ENCODE results near the gene RAD23B. TPM values are rescaled to one million over a fixed set of nuclear protein-coding genes. Genes with fewer than 3 reads are reported as not detected.

The RAD23B gene
- total RNA-seq, 1 experiment from 2014 or later = 251 TPM

- RAD21 ChIA-PET (ENCODE audit: low non-redundant PET in 1 of 2, low total read pairs in 2 of 2, uncharacterized antibody in 2 of 2, unreplicated experiment in 2 of 2) = no interaction called here
- Histone ChIP-seq H3K9me3 (ENCODE audit: control insufficient read depth in 1 of 2, insufficient read depth in 1 of 2, low read depth in 1 of 2, low read length in 2 of 2) (no peaks in the 10 kb centered on the region), H3K4me2 (ENCODE audit: low read length) (no peak overlapping the region), H3K79me2 (ENCODE audit: insufficient read depth, low read length) (peaks cover 90% of the 10 kb centered on the region), H3K9me2 (ENCODE audit: insufficient read depth) (no peaks in the 10 kb centered on the region), H4K20me1 (ENCODE audit: insufficient read depth) (peaks cover 25% of the 10 kb centered on the region), H3K9ac (ENCODE audit: low read length) (no peak overlapping the region), H3K4me3 (replicated peaks in 1 of 2; ENCODE audit: low read depth in 1 of 2, low read length in 2 of 2) (no peak overlapping the region), H2AFZ (ENCODE audit: low read depth, low read length, poor library complexity, severe bottlenecking) (no peak overlapping the region), H3K27ac (ENCODE audit: low read depth, low read length) (no peak overlapping the region), H3K4me1 (ENCODE audit: control insufficient read depth in 1 of 2, insufficient read depth in 2 of 2, low read length in 2 of 2) (no peaks in the 10 kb centered on the region), H3K27me3 (ENCODE audit: insufficient read depth, low read length) (no peaks in the 10 kb centered on the region), H3K36me3 (ENCODE audit: control insufficient read depth in 1 of 2, insufficient read depth in 2 of 2, low read length in 2 of 2) (peaks cover 33 to 90% of the 10 kb centered on the region in 2 experiments)
- DNase-seq (ENCODE audit: low read depth, low spot score) = no peak
- POLR2A ChIA-PET = no interaction called here
- no peak for ATAC-seq
- no TSS peak for BruUV-seq (replicated peaks)
- CTCF ChIA-PET = interaction anchor here (0.7 kb wide), 1 partner anchor 8 kb away, joined by 5 read pairs; no protein-coding TSS in a partner anchor
- TF ChIP-seq, protein P1, sequence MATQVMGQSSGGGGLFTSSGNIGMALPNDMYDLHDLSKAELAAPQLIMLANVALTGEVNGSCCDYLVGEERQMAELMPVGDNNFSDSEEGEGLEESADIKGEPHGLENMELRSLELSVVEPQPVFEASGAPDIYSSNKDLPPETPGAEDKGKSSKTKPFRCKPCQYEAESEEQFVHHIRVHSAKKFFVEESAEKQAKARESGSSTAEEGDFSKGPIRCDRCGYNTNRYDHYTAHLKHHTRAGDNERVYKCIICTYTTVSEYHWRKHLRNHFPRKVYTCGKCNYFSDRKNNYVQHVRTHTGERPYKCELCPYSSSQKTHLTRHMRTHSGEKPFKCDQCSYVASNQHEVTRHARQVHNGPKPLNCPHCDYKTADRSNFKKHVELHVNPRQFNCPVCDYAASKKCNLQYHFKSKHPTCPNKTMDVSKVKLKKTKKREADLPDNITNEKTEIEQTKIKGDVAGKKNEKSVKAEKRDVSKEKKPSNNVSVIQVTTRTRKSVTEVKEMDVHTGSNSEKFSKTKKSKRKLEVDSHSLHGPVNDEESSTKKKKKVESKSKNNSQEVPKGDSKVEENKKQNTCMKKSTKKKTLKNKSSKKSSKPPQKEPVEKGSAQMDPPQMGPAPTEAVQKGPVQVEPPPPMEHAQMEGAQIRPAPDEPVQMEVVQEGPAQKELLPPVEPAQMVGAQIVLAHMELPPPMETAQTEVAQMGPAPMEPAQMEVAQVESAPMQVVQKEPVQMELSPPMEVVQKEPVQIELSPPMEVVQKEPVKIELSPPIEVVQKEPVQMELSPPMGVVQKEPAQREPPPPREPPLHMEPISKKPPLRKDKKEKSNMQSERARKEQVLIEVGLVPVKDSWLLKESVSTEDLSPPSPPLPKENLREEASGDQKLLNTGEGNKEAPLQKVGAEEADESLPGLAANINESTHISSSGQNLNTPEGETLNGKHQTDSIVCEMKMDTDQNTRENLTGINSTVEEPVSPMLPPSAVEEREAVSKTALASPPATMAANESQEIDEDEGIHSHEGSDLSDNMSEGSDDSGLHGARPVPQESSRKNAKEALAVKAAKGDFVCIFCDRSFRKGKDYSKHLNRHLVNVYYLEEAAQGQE (IDR thresholded peaks at IDR 0.05; ENCODE audit: low read depth) = no peak
- TF ChIP-seq POLR2AphosphoS5 (IDR thresholded peaks at IDR 0.05; ENCODE audit: low read depth, low read length) = peak; percentile 50
- intact Hi-C loops (cut with micrococcal nuclease) = no loop called here
Observed at GRCh38 chr9:107333363-107333762, 50.3 kb downstream of the RAD23B start.

GRCh38 chr9:107334103-107334776 is 51.2 kb downstream of the RAD23B start:
- no peak overlapping the region for H3K4me3 ChIP-seq (replicated peaks in 1 of 2; ENCODE audit: low read depth in 1 of 2, low read length in 2 of 2)
- ATAC-seq (no peak), DNase-seq (ENCODE audit: low read depth, low spot score) (no peak)
- no peaks in the 10 kb centered on the region for H3K9me3 ChIP-seq (ENCODE audit: control insufficient read depth in 1 of 2, insufficient read depth in 1 of 2, low read depth in 1 of 2, low read length in 2 of 2)
- no peak overlapping the region for H2AFZ ChIP-seq (ENCODE audit: low read depth, low read length, poor library complexity, severe bottlenecking)
- H3K4me2 ChIP-seq (ENCODE audit: low read length) = no peak overlapping the region
- no peaks in the 10 kb centered on the region for H3K9me2 ChIP-seq (ENCODE audit: insufficient read depth)
- no peak overlapping the region for H3K9ac ChIP-seq (ENCODE audit: low read length)
- RAD21 ChIA-PET (ENCODE audit: low non-redundant PET in 1 of 2, low total read pairs in 2 of 2, uncharacterized antibody in 2 of 2, unreplicated experiment in 2 of 2) = no interaction called here
- peaks cover 30 to 91% of the 10 kb centered on the region in 2 experiments for H3K36me3 ChIP-seq (ENCODE audit: control insufficient read depth in 1 of 2, insufficient read depth in 2 of 2, low read length in 2 of 2)
- no peaks in the 10 kb centered on the region for H3K27me3 ChIP-seq (ENCODE audit: insufficient read depth, low read length)
- BruUV-seq (replicated peaks) = no TSS peak
- CTCF ChIA-PET = no interaction called here
- peaks cover 0 to 5% of the 10 kb centered on the region in 2 experiments; a peak in 1 of 4 replicates for H3K4me1 ChIP-seq (ENCODE audit: control insufficient read depth in 1 of 2, insufficient read depth in 2 of 2, low read length in 2 of 2)
- H3K27ac ChIP-seq (ENCODE audit: low read depth, low read length) = no peak overlapping the region
- H3K79me2 ChIP-seq (ENCODE audit: insufficient read depth, low read length) = peaks cover 83% of the 10 kb centered on the region
- POLR2A ChIA-PET = interaction anchor here (0.6 kb wide), 1 partner anchor 68 kb away, joined by 3 read pairs; no protein-coding TSS in a partner anchor
- peaks cover 20% of the 10 kb centered on the region for H4K20me1 ChIP-seq (ENCODE audit: insufficient read depth)
- intact Hi-C loops (cut with micrococcal nuclease) = no loop called here
- peak; percentile 40; the same call in 1 of the 2 replicates for TF ChIP-seq POLR2AphosphoS5 (IDR thresholded peaks at IDR 0.05; ENCODE audit: low read depth, low read length)
- no peak for TF ChIP-seq JUND (IDR thresholded peaks at IDR 0.05)
- TF ChIP-seq RAD21 (IDR thresholded peaks at IDR 0.05; ENCODE audit: low read depth) = no peak
- TF ChIP-seq SIN3A (IDR thresholded peaks at IDR 0.05; ENCODE audit: low read depth) = no peak
- no peak for TF ChIP-seq CEBPB (IDR thresholded peaks at IDR 0.05; ENCODE audit: low read depth)
